Brain microvascular endothelial cell (primary cell): ENCODE results near the gene AEBP1.

Experiments
- DNase-seq: peaks from one replicate; pipeline ENCODE4 v3.0.0-alpha.2; 2020
- H3K27ac ChIP-seq: fragments of 250-450 bp; sonication (Bioruptor Pico); 2 replicates; pipeline ENCODE4 v1.5.1; 2020; ENCODE audit warnings: mild to moderate bottlenecking, moderate library complexity
- H3K27me3 ChIP-seq: fragments of 250-450 bp; sonication (Bioruptor Pico); replicated peaks from 2 replicates; pipeline ENCODE4 v1.5.1; 2020; ENCODE audit warnings: mild to moderate bottlenecking
- H3K36me3 ChIP-seq: fragments of 250-450 bp; sonication (Bioruptor Pico); replicated peaks from 2 replicates; pipeline ENCODE4 v1.5.1; 2020; ENCODE audit warnings: mild to moderate bottlenecking
- H3K4me3 ChIP-seq: 2 replicates; pipeline ENCODE4 v1.5.1; 2011; ENCODE audit warnings: low read depth, mild to moderate bottlenecking, control low read depth, low read length, moderate library complexity
- CTCF ChIP-seq: IDR thresholded peaks from 2 replicates; pipeline ENCODE4 v1.5.1; 2011; ENCODE audit warnings: low read depth, mild to moderate bottlenecking, moderate library complexity, low read length, control low read depth, inconsistent platforms; ENCODE audit errors: missing control alignments
- in situ Hi-C: cut with HindIII; loops from 2 replicates; pipeline ENCODE4 v1.10.0; 2017; ENCODE audit warnings: low sequenced_read_pairs, low pct_ligation_motif_present

The AEBP1 gene

DNA sequence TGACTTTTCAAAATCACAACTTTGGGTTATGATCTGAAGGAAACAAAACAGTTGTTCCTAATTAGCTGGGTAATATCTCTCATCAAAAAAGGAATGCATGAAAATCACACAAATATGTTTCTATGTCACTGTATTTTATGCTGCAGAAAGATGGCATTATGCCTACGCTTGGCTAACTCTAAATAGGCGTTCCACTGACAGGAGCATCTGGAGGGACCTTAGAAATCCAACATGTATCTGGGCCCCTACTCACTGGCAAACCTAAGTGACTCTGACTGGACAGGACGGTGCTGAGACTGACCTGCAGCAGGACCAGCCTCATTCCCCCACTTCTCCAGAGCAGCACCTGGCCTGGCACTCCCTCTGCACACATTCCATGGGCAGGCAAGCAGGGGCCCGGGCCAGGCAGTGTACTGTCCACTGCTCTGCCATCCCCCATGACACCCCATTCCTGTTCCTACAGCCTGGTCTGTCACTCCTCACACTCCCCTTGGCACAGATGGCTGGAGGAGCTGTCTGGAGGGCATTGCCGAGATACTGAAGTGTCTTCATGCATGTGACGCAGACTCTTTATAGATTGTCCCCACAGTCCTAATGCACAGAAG, 39.6 kb downstream of the AEBP1 start:
- no peaks in the 10 kb centered on the region for H3K27me3 ChIP-seq
- no peak overlapping the region for H3K4me3 ChIP-seq
- TF ChIP-seq CTCF = no peak
- no peak for DNase-seq
- in situ Hi-C loops = no loop called here
- H3K36me3 ChIP-seq = no peaks in the 10 kb centered on the region
- no peak overlapping the region for H3K27ac ChIP-seq

DNA sequence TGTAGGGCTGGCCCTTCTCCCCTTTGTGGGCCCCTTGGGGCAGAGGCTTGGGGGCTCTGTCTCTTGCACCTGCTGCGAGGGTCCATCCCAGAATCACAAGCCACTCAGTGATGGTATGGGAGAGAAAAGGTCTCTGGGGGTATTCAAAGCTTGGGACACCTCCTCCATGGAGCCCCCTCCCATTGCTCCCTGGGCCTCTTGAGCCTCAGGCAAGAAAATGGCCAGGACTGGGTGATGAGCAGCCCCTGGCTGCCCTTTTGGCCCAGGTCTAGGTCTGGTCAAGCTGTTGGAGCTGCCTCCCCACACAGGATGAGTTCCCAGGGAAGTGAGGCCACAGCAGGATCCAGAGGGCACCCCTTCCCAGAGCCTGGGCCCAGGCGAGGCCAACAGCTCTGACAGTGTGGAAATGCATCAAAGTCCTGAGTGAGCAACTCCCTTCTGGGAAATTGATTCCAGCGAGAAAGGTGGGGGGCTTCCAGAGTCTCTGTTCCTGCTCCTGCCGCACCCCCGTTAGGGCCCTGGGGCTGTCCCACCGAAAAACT, 40.4 kb downstream of the AEBP1 start:
- no peak for TF ChIP-seq CTCF
- H3K27me3 ChIP-seq = no peaks in the 10 kb centered on the region
- H3K4me3 ChIP-seq = no peak overlapping the region
- no peak overlapping the region for H3K27ac ChIP-seq
- in situ Hi-C loops = no loop called here
- no peak for DNase-seq
- H3K36me3 ChIP-seq = no peaks in the 10 kb centered on the region

- Histone ChIP-seq H3K36me3 (no peaks in the 10 kb centered on the region), H3K4me3 (peak overlapping the region; percentile 54), H3K27ac (no peak overlapping the region), H3K27me3 (no peaks in the 10 kb centered on the region)
- no peak for DNase-seq
- in situ Hi-C loops = no loop called here
- no peak for TF ChIP-seq CTCF
Observed at GRCh38 chr7:44144968-44145478, 40.9 kb downstream of the AEBP1 start.

- H3K4me3 ChIP-seq = peak overlapping the region; percentile 54
- TF ChIP-seq CTCF = no peak
- DNase-seq = no peak
- H3K27me3 ChIP-seq = no peaks in the 10 kb centered on the region
- H3K27ac ChIP-seq = no peak overlapping the region
- in situ Hi-C loops = no loop called here
- H3K36me3 ChIP-seq = no peaks in the 10 kb centered on the region
Observed at GRCh38 chr7:44145479-44145968, 41.4 kb downstream of the AEBP1 start.

DNA sequence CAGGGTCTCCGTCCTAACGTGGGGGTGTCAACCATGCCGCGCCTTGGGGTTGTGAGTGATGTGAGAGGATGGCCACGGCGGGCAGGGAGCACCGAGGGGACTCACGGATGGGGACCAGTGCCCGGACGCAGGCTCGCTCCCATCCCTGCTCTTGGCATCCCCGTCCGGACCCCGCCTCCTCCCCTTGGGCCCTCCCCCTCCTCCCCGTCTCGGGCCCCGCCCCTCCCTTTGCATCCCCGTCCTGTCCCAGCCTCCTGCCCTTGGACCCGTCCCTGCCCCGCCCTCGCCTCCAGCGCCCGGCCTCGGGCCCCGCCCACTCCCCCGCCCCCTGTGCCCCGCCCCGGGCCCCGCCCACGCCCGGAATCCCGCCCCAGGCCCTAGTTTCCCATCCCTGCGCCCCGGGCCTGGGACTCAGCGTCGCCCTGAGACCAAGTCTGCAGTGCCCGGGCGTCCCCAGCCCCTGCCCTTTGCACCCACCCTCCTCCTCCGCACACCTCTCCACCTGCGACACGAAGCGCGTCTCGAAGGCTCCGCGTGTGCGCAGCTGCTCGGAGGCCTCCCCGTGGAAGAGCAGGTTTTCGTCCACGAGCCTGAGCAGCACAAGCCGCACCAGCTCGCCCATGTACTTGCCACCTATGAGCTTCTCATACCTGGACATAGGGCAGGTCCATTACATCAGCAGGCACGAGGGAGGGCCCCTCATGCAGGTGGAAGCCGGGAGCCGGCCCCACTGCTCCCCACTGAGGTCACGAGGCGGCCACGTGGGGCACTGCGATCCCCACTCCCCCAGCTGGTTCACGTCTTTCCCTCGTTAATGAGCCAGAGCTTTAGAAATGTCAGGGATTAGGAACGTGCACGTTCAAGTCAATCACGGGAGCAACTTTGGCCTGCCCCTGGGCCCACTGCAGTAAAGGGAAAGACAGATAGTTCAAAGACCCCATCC, 42.1 kb downstream of the AEBP1 start:
- Histone ChIP-seq H3K36me3 (no peaks in the 10 kb centered on the region), H3K27me3 (no peaks in the 10 kb centered on the region), H3K4me3 (peak overlapping the region; percentile 54), H3K27ac (no peak overlapping the region)
- in situ Hi-C loops = no loop called here
- peak; percentile 22 for DNase-seq
- no peak for TF ChIP-seq CTCF
